ENCODE measurements around the gene YIF1A.
"Not testable (repeated sequence)": the region's sequence is repeated elsewhere in the genome, so short reads cannot be mapped to it uniquely, and the experiment has no call there.

Gene YIF1A

GRCh38 chr11:66326261-66327111 lies 37.5 kb upstream of the YIF1A start:
- DNase-seq (ENCODE audit: extremely low read depth in 1 of 2, low read depth in 1 of 2), result no peak

GRCh38 chr11:66325263-66325671 lies 36.3 kb upstream of the YIF1A start:
- no peak for DNase-seq (ENCODE audit: extremely low read depth in 1 of 2, low read depth in 1 of 2)

- no peak for DNase-seq (ENCODE audit: extremely low read depth in 1 of 2, low read depth in 1 of 2)
Observed at GRCh38 chr11:66324664-66325063, 35.7 kb upstream of the YIF1A start.

- no peak for DNase-seq (ENCODE audit: extremely low read depth in 1 of 2, low read depth in 1 of 2)
Observed at GRCh38 chr11:66323684-66324083, 34.7 kb upstream of the YIF1A start.

- DNase-seq (ENCODE audit: extremely low read depth in 1 of 2, low read depth in 1 of 2), result no peak
Observed at GRCh38 chr11:66322732-66323427, 33.9 kb upstream of the YIF1A start.

- DNase-seq (ENCODE audit: extremely low read depth in 1 of 2, low read depth in 1 of 2), result no peak
Observed at GRCh38 chr11:66321606-66322005, 32.7 kb upstream of the YIF1A start.

GRCh38 chr11:66320748-66321147 lies 31.8 kb upstream of the YIF1A start:
- DNase-seq (ENCODE audit: extremely low read depth in 1 of 2, low read depth in 1 of 2), result not testable (repeated sequence)

- DNase-seq (ENCODE audit: extremely low read depth in 1 of 2, low read depth in 1 of 2), result not testable (repeated sequence)
Observed at GRCh38 chr11:66320289-66320688, 31.3 kb upstream of the YIF1A start.

- DNase-seq (ENCODE audit: extremely low read depth in 1 of 2, low read depth in 1 of 2), result no peak
Observed at GRCh38 chr11:66318600-66318970, 29.6 kb upstream of the YIF1A start.

- DNase-seq (ENCODE audit: extremely low read depth in 1 of 2, low read depth in 1 of 2), result peak; percentile 58 to 77
Observed at GRCh38 chr11:66317723-66318599, 29.0 kb upstream of the YIF1A start.

GRCh38 chr11:66317322-66317722 lies 28.4 kb upstream of the YIF1A start:
- DNase-seq (ENCODE audit: extremely low read depth in 1 of 2, low read depth in 1 of 2), result no peak

- DNase-seq (ENCODE audit: extremely low read depth in 1 of 2, low read depth in 1 of 2), result no peak
Observed at GRCh38 chr11:66316849-66317251, 27.9 kb upstream of the YIF1A start, which contains the start of gene CD248. Gene CD248 (minus strand): TSS chr11:66317044. CDS start chr11:66317027, 17 bp downstream.

- no peak for DNase-seq (ENCODE audit: extremely low read depth in 1 of 2, low read depth in 1 of 2)
Observed at GRCh38 chr11:66315921-66316811, 27.2 kb upstream of the YIF1A start.

- no peak for DNase-seq (ENCODE audit: extremely low read depth in 1 of 2, low read depth in 1 of 2)
Observed at GRCh38 chr11:66315498-66315885, 26.5 kb upstream of the YIF1A start.

- DNase-seq (ENCODE audit: extremely low read depth in 1 of 2, low read depth in 1 of 2), result no peak
Observed at GRCh38 chr11:66314561-66315497, 25.9 kb upstream of the YIF1A start.

- no peak for DNase-seq (ENCODE audit: extremely low read depth in 1 of 2, low read depth in 1 of 2)
Observed at GRCh38 chr11:66314186-66314501, 25.2 kb upstream of the YIF1A start.

GRCh38 chr11:66313321-66314185 lies 24.6 kb upstream of the YIF1A start:
- no peak for DNase-seq (ENCODE audit: extremely low read depth in 1 of 2, low read depth in 1 of 2)
